PC-9 (cell line): ENCODE results near the gene INPP5F. TPM values are rescaled to one million over a fixed set of nuclear protein-coding genes. Genes with fewer than 3 reads are reported as not detected.
A peak's percentile ranks its signal among the peaks of the same experiment; 100 is the strongest.

Experiments
- BruUV-seq: library from RNA; stranded (reverse); fragments of 400-500 nt; replicated peaks from 2 replicates; lab custom pipeline; 2021; lab: Mats Ljungman, UMichigan
- CTCF ChIA-PET: fragments of 300-600 bp; sonication (Branson Sonifier 250); formaldehyde crosslinking; loops from one replicate; lab custom pipeline; 2022; ENCODE audit warnings: antibody characterized with exemption; lab: Charles Lee
- POLR2A ChIA-PET: fragments of 300-600 bp; sonication (Branson Sonifier 250); formaldehyde crosslinking; loops from one replicate; lab custom pipeline; 2022; ENCODE audit warnings: antibody characterized with exemption; ENCODE audit not compliant: unreplicated experiment; lab: Charles Lee
- DNase-seq, 2 experiments: peaks; one replicate each; pipeline versions ENCODE4 v3.0.0 to v3.0.0-alpha.2; 2015 to 2022; ENCODE audit warnings: mixed read lengths in 1 of 2
- H2AFZ ChIP-seq: fragments of 200-600 bp; sonication (generic); 2 replicates; pipeline ENCODE4 v1.8.1; 2017; ENCODE audit warnings: antibody characterized with exemption
- H3F3A ChIP-seq: fragments of 200-600 bp; sonication (generic); 2 replicates; pipeline ENCODE4 v1.8.1; 2017; ENCODE audit warnings: antibody characterized with exemption, mild to moderate bottlenecking, low read depth; ENCODE audit not compliant: insufficient read depth
- H3K27ac ChIP-seq: fragments of 200-600 bp; sonication (generic); 2 replicates; pipeline ENCODE4 v1.6.1; 2016; ENCODE audit warnings: mixed run types
- H3K27me3 ChIP-seq: fragments of 200-600 bp; sonication (generic); 2 replicates; pipeline ENCODE4 v1.6.1; 2016; ENCODE audit warnings: low read depth, mixed run types; ENCODE audit not compliant: insufficient read depth
- H3K36me3 ChIP-seq: fragments of 200-600 bp; sonication (generic); 2 replicates; pipeline ENCODE4 v1.6.1; 2016; ENCODE audit warnings: low read depth, mixed run types
- H3K4me1 ChIP-seq: fragments of 200-600 bp; sonication (generic); replicated peaks from 2 replicates; pipeline ENCODE4 v1.6.1; 2016; ENCODE audit warnings: mixed run types; ENCODE audit not compliant: insufficient read depth
- H3K4me2 ChIP-seq: fragments of 200-600 bp; sonication (generic); 2 replicates; pipeline ENCODE4 v1.6.1; 2017; ENCODE audit warnings: mixed run types
- H3K4me3 ChIP-seq: fragments of 200-600 bp; sonication (generic); 2 replicates; pipeline ENCODE4 v1.6.1; 2016; ENCODE audit warnings: mixed run types
- H3K79me2 ChIP-seq: fragments of 200-600 bp; sonication (generic); 2 replicates; pipeline ENCODE4 v1.6.1; 2017; ENCODE audit warnings: low read depth, mixed run types
- H3K9me2 ChIP-seq: fragments of 200-600 bp; sonication (generic); 2 replicates; pipeline ENCODE4 v1.8.1; 2017; ENCODE audit warnings: mild to moderate bottlenecking; ENCODE audit not compliant: insufficient read depth
- H3K9me3 ChIP-seq: fragments of 200-600 bp; sonication (generic); 2 replicates; pipeline ENCODE4 v1.8.1; 2016; ENCODE audit warnings: low read depth; ENCODE audit not compliant: insufficient read depth
- H4K20me1 ChIP-seq: fragments of 200-600 bp; sonication (generic); 2 replicates; pipeline ENCODE4 v1.8.1; 2017; ENCODE audit not compliant: insufficient read depth
- EZH2 ChIP-seq: fragments of 200-600 bp; sonication (generic); IDR thresholded peaks from 2 replicates; pipeline ENCODE4 v1.8.0; 2017; ENCODE audit warnings: antibody characterized with exemption, low read depth
- intact Hi-C: fragments of 100-400 bp; cut with micrococcal nuclease; formaldehyde crosslinking; loops from one replicate; pipeline ENCODE4 v1.10.0; 2022; ENCODE audit not compliant: unreplicated experiment
- total RNA-seq: library from RNA; stranded (reverse); gene quantifications from 2 replicates; pipeline ENCODE4 v1.2.3, GENCODE V29; 2021
- TF ChIP-seq, protein P1 (sequence below): fragments of 200-600 bp; sonication (generic); conservative IDR thresholded peaks from 2 replicates; pipeline ENCODE4 v1.6.1; 2017; ENCODE audit warnings: mixed run types, antibody characterized with exemption, mild to moderate bottlenecking, moderate library complexity

Gene INPP5F
- total RNA-seq, 1 experiment from 2014 or later, result 11.4 TPM

DNA sequence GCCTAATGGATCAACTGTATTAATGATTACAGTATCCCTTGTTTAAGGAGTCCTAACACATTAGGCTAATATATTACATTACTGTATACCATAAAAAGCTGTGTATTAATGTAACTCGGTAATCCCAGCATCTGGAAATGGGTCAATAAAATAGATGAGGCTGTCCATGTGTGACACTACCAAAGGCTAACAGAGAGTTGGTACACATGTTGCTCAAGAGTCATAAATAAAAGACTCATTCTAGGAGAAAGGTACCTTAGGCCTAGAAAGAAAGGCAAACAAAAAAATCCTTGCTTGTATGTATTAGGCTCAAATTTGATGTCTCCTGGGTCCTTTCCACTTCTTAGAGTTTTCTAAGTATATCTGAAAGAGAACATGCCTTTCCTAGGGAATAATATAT lies 132.2 kb downstream of the INPP5F start:
- H3K27ac ChIP-seq, result no peak overlapping the region
- ChIA-PET POLR2A (no interaction called here), CTCF (interaction anchor here (0.6 kb wide), 1 partner anchor 89 kb away, joined by 11 read pairs; no protein-coding TSS in a partner anchor)
- H3K79me2 ChIP-seq, result peaks cover 42% of the 10 kb centered on the region
- intact Hi-C loops, result loop anchor here (2.0 to 10.0 kb wide), 2 partner anchors 171 to 653 kb away; partner anchors contain the start of gene GRK5
- H2AFZ ChIP-seq, result no peak overlapping the region
- no peaks in the 10 kb centered on the region for H4K20me1 ChIP-seq
- peaks cover 18% of the 10 kb centered on the region; the same call in 1 of the 2 replicates for H3F3A ChIP-seq
- H3K4me1 ChIP-seq, result no peaks in the 10 kb centered on the region
- DNase-seq, result no peak
- H3K36me3 ChIP-seq, result no peaks in the 10 kb centered on the region; the same call in 1 of the 2 replicates
- H3K4me3 ChIP-seq, result no peak overlapping the region
- no peaks in the 10 kb centered on the region for H3K27me3 ChIP-seq
- no peak overlapping the region for H3K4me2 ChIP-seq
- H3K9me2 ChIP-seq, result no peaks in the 10 kb centered on the region
- no peak for TF ChIP-seq EZH2
- TF ChIP-seq, protein P1, sequence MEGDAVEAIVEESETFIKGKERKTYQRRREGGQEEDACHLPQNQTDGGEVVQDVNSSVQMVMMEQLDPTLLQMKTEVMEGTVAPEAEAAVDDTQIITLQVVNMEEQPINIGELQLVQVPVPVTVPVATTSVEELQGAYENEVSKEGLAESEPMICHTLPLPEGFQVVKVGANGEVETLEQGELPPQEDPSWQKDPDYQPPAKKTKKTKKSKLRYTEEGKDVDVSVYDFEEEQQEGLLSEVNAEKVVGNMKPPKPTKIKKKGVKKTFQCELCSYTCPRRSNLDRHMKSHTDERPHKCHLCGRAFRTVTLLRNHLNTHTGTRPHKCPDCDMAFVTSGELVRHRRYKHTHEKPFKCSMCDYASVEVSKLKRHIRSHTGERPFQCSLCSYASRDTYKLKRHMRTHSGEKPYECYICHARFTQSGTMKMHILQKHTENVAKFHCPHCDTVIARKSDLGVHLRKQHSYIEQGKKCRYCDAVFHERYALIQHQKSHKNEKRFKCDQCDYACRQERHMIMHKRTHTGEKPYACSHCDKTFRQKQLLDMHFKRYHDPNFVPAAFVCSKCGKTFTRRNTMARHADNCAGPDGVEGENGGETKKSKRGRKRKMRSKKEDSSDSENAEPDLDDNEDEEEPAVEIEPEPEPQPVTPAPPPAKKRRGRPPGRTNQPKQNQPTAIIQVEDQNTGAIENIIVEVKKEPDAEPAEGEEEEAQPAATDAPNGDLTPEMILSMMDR, result no peak
- no TSS peak for BruUV-seq
- H3K9me3 ChIP-seq, result no peaks in the 10 kb centered on the region

GRCh38 chr10:119859420-119860258 lies 133.8 kb downstream of the INPP5F start:
- Histone ChIP-seq H3F3A (peaks cover 18% of the 10 kb centered on the region; the same call in 1 of the 2 replicates), H3K79me2 (peaks cover 58% of the 10 kb centered on the region), H3K4me2 (no peak overlapping the region), H3K4me3 (no peak overlapping the region), H3K9me3 (no peaks in the 10 kb centered on the region), H3K9me2 (no peaks in the 10 kb centered on the region), H3K27ac (peak overlapping the region; percentile 19; the same call in 1 of the 2 replicates), H2AFZ (no peak overlapping the region), H3K36me3 (no peaks in the 10 kb centered on the region), H3K4me1 (no peaks in the 10 kb centered on the region), H3K27me3 (no peaks in the 10 kb centered on the region), H4K20me1 (no peaks in the 10 kb centered on the region)
- CTCF ChIA-PET, result interaction anchor here (0.6 to 1.5 kb wide), 7 partner anchors 104 to 758 kb away, joined by 3 to 5 read pairs (median 4); no protein-coding TSS in a partner anchor
- intact Hi-C loops, result loop anchor here (1.0 to 10.0 kb wide), 4 partner anchors 109 to 655 kb away; partner anchors contain the start of gene GRK5
- DNase-seq, result no peak
- BruUV-seq, result no TSS peak
- POLR2A ChIA-PET, result interaction anchor here (0.7 kb wide), 1 partner anchor 264 kb away, joined by 8 read pairs; no protein-coding TSS in a partner anchor
- TF ChIP-seq EZH2, result no peak
- TF ChIP-seq, protein P1, result peak; percentile 76

DNA sequence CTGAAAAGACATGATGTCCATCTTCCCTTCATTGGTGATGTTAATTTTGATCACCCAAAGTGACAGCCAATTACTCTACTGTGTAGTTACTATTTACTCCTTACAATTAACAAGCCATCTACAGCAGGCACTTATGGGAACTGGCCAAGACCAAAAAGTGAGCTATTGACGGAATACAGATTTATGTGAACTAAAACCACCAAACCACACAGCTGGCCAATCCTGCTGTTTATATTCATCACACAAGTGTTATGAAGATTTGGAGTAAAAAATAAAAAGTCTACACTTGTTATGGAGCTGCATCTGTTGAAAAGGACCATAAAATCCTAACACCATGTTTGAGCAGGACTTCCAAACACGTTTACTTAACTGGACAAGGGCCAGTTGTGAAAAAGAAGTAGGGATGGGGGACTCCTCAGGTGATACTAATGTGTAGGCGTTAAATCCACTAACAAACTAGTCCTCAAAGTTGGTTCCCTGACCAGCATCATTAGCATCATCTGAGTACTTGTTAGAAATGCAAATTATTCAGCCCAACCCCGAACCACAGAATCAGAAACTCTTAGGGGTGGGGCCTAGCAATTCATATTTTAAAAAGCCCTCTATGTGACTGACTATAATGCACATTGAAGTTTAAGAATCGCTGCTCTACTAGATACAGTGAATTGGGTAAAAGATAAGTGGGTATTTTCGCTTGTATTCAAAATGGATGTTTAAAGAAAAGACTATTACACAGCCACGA lies 135.2 kb downstream of the INPP5F start:
- no peak overlapping the region for H3K4me2 ChIP-seq
- CTCF ChIA-PET, result no interaction called here
- DNase-seq, result no peak
- TF ChIP-seq EZH2, result no peak
- TF ChIP-seq, protein P1, result no peak
- H3K79me2 ChIP-seq, result peaks cover 72% of the 10 kb centered on the region
- H3K9me2 ChIP-seq, result no peaks in the 10 kb centered on the region
- H3F3A ChIP-seq, result peaks cover 18% of the 10 kb centered on the region; the same call in 1 of the 2 replicates
- no TSS peak for BruUV-seq
- H3K36me3 ChIP-seq, result no peaks in the 10 kb centered on the region
- no peak overlapping the region for H3K27ac ChIP-seq
- H3K27me3 ChIP-seq, result no peaks in the 10 kb centered on the region
- intact Hi-C loops, result no loop called here
- no peak overlapping the region for H2AFZ ChIP-seq
- H3K9me3 ChIP-seq, result no peaks in the 10 kb centered on the region
- POLR2A ChIA-PET, result no interaction called here
- H3K4me1 ChIP-seq, result no peaks in the 10 kb centered on the region
- H4K20me1 ChIP-seq, result peaks cover 4% of the 10 kb centered on the region
- H3K4me3 ChIP-seq, result no peak overlapping the region
